GM10266 (cell line): Measurements from ENCODE around the gene EPHA2.
"Not testable (repeated sequence)": the region's sequence is repeated elsewhere in the genome, so short reads cannot be mapped to it uniquely, and the experiment has no call there.

Experiments
- DNase-seq: peaks from one replicate; pipeline ENCODE4 v3.0.0; 2012; ENCODE audit errors: extremely low spot score
- TF ChIP-seq, protein P1 (sequence below): IDR thresholded peaks from 2 replicates; pipeline ENCODE4 v1.5.1; 2012; ENCODE audit warnings: mild to moderate bottlenecking, low read depth; ENCODE audit not compliant: control insufficient read depth, insufficient read depth; ENCODE audit errors: missing control alignments

The EPHA2 gene

GRCh38 chr1:16110456-16110855 is 45.4 kb downstream of the EPHA2 start:
- TF ChIP-seq, protein P1, sequence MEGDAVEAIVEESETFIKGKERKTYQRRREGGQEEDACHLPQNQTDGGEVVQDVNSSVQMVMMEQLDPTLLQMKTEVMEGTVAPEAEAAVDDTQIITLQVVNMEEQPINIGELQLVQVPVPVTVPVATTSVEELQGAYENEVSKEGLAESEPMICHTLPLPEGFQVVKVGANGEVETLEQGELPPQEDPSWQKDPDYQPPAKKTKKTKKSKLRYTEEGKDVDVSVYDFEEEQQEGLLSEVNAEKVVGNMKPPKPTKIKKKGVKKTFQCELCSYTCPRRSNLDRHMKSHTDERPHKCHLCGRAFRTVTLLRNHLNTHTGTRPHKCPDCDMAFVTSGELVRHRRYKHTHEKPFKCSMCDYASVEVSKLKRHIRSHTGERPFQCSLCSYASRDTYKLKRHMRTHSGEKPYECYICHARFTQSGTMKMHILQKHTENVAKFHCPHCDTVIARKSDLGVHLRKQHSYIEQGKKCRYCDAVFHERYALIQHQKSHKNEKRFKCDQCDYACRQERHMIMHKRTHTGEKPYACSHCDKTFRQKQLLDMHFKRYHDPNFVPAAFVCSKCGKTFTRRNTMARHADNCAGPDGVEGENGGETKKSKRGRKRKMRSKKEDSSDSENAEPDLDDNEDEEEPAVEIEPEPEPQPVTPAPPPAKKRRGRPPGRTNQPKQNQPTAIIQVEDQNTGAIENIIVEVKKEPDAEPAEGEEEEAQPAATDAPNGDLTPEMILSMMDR = no peak
- DNase-seq = no peak

GRCh38 chr1:16109571-16109970 is 46.3 kb downstream of the EPHA2 start:
- TF ChIP-seq, protein P1 = no peak
- no peak for DNase-seq

DNA sequence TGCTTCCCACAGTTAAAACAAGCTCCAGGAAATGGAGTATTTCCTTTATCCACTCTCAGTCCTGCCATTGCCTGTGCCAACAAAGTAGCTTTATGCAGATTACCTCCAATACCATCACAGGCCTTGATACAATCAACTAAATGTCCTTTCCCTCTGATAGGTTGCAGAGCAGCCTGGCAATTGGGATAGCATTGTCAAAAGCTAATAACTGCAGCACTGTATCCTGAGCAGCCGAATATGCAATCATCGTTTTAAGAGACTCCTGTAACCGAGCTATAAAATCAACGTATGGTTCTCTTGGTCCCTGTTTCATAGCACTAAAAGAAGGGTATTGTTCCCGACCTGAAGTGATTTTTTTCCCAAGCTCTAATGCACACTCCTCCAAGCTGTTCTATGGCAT is 48.8 kb downstream of the EPHA2 start:
- not testable (repeated sequence) for DNase-seq

DNA sequence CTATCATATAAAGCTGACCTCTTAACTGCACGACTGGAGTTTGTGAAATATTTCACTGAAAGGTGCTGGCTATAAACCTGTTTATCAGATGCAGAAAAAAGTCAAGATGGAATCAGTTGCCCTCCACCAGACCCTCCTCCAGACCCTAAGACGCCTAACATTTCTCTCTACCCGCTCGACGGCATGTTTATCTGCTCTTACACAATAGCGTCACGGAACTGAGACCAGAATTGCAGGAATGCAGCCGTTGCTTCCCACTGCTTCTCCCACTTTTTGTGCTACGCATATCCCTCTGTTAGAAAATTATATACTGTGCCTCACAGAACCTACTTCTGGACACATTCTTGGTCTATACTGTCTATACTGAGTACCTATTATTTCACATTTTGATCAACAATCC is 54.2 kb downstream of the EPHA2 start:
- TF ChIP-seq, protein P1 = no peak
- DNase-seq = no peak

GRCh38 chr1:16099412-16099811 is 56.5 kb downstream of the EPHA2 start:
- TF ChIP-seq, protein P1 = no peak
- no peak for DNase-seq

GRCh38 chr1:16095447-16095846 is 60.4 kb downstream of the EPHA2 start:
- no peak for DNase-seq
- TF ChIP-seq, protein P1 = no peak

GRCh38 chr1:16094453-16095158 is 61.3 kb downstream of the EPHA2 start:
- DNase-seq = no peak
- TF ChIP-seq, protein P1 = no peak

GRCh38 chr1:16093611-16094010 is 62.3 kb downstream of the EPHA2 start:
- TF ChIP-seq, protein P1 = no peak
- no peak for DNase-seq
